GM12878 (cell line): ENCODE data around the gene MEIG1. TPM values are rescaled to one million over a fixed set of nuclear protein-coding genes. Genes with fewer than 3 reads are reported as not detected.

Experiments used
- polyA plus RNA-seq, 11 experiments: library from polyadenylated mRNA; depleted of rRNA in 4 of 11; unstranded in 6 of 11; stranded (reverse) in 5 of 11; fragments of >200 nt; fragmentation: Nextera tagmentation in 4 of 11; fragmentation: Illumina TruSeq in 1 of 11; extraction: Ambion mirVana in 4 of 11; extraction: Trizol in 1 of 11; gene quantifications; 1 replicate in 1 of 11; 2 replicates in 10 of 11; pipeline versions ENCODE4 v1.2.1 to v1.2.3, GENCODE V29; 2011 to 2016; ENCODE audit warnings: inconsistent platforms in 2 of 11, missing spikeins in 2 of 11, low read depth in 1 of 11
- total RNA-seq, 4 experiments: library from RNA; depleted of rRNA in 3 of 4; stranded (reverse); fragments of >200 nt in 3 of 4; fragmentation: Illumina TruSeq in 1 of 4; extraction: Trizol in 1 of 4; gene quantifications; 2 replicates each; pipeline versions ENCODE4 v1.2.1 to v1.2.3, GENCODE V29; 2013 to 2021

Gene MEIG1
- total and polyA plus RNA-seq, 10 of the 15 experiments (the other 5 are each of a cell fraction or from before 2014, with no cell fraction given), result 0.13 to 1.9 (median 0.80) TPM; not detected in 2

Other genes with a start within 250 kb of the MEIG1 start
Only the 7 nearest of the 10 such genes appear.
- 0.98 and 1.9 TPM in 2 replicates for gene CDNF, start 121.4 kb upstream of the MEIG1 start, total RNA-seq (2014; rRNA removed)
- 1.0 and 1.2 TPM in 2 replicates for gene CDNF, start 121.4 kb upstream of the MEIG1 start, total RNA-seq (2014; rRNA removed; fragmentation: Illumina TruSeq; extraction: Trizol)
- 0.43 and 1.0 TPM in 2 replicates for gene CDNF, start 121.4 kb upstream of the MEIG1 start, total RNA-seq (2021)
- 0.81 TPM in 2 replicates for gene CDNF, start 121.4 kb upstream of the MEIG1 start, polyA plus RNA-seq (2011; rRNA removed)
- gene CDNF, start 121.4 kb upstream of the MEIG1 start, polyA plus RNA-seq (2014; fragmentation: Illumina TruSeq; extraction: Trizol), result 0.73 and 2.3 TPM in 2 replicates
- under 1 TPM; 0.08 to 0.29 TPM for gene CDNF, start 121.4 kb upstream of the MEIG1 start, polyA plus RNA-seq (2014; fragmentation: Nextera tagmentation; extraction: Ambion mirVana)
- 1.2 and 2.7 TPM in 2 replicates for gene CDNF, start 121.4 kb upstream of the MEIG1 start, polyA plus RNA-seq (2014; rRNA removed)
- gene CDNF, start 121.4 kb upstream of the MEIG1 start, polyA plus RNA-seq (2016; fragmentation: Nextera tagmentation; extraction: Ambion mirVana), result under 1 TPM; 0.48 to 0.54 TPM
- 28.0 and 30.9 TPM in 2 replicates for gene HSPA14, start 121.1 kb upstream of the MEIG1 start, total RNA-seq (2014; rRNA removed)
- 32.9 and 35.5 TPM in 2 replicates for gene HSPA14, start 121.1 kb upstream of the MEIG1 start, total RNA-seq (2014; rRNA removed; fragmentation: Illumina TruSeq; extraction: Trizol)
- 24.5 and 26.6 TPM in 2 replicates for gene HSPA14, start 121.1 kb upstream of the MEIG1 start, total RNA-seq (2021)
- gene HSPA14, start 121.1 kb upstream of the MEIG1 start, polyA plus RNA-seq (2011; rRNA removed), result 33.1 and 50.3 TPM in 2 replicates
- gene HSPA14, start 121.1 kb upstream of the MEIG1 start, polyA plus RNA-seq (2014; fragmentation: Illumina TruSeq; extraction: Trizol), result 31.3 and 34.6 TPM in 2 replicates
- 10 to 100 TPM; 44.1 to 46.4 TPM for gene HSPA14, start 121.1 kb upstream of the MEIG1 start, polyA plus RNA-seq (2014; fragmentation: Nextera tagmentation; extraction: Ambion mirVana)
- gene HSPA14, start 121.1 kb upstream of the MEIG1 start, polyA plus RNA-seq (2014; rRNA removed), result 27.3 and 32.3 TPM in 2 replicates
- gene HSPA14, start 121.1 kb upstream of the MEIG1 start, polyA plus RNA-seq (2016; fragmentation: Nextera tagmentation; extraction: Ambion mirVana), result 10 to 100 TPM; 53.1 to 56.1 TPM
- 22.8 and 27.9 TPM in 2 replicates for gene MSANTD7, start 121.1 kb upstream of the MEIG1 start, total RNA-seq (2014; rRNA removed)
- gene MSANTD7, start 121.1 kb upstream of the MEIG1 start, total RNA-seq (2014; rRNA removed; fragmentation: Illumina TruSeq; extraction: Trizol), result 19.3 and 19.7 TPM in 2 replicates
- 20.1 and 20.6 TPM in 2 replicates for gene MSANTD7, start 121.1 kb upstream of the MEIG1 start, total RNA-seq (2021)
- gene MSANTD7, start 121.1 kb upstream of the MEIG1 start, polyA plus RNA-seq (2011; rRNA removed), result 13.5 and 15.5 TPM in 2 replicates
- 18.9 and 19.3 TPM in 2 replicates for gene MSANTD7, start 121.1 kb upstream of the MEIG1 start, polyA plus RNA-seq (2014; fragmentation: Illumina TruSeq; extraction: Trizol)
- 1 to 10 TPM; 3.5 to 4.5 TPM for gene MSANTD7, start 121.1 kb upstream of the MEIG1 start, polyA plus RNA-seq (2014; fragmentation: Nextera tagmentation; extraction: Ambion mirVana)
- 13.5 and 14.0 TPM in 2 replicates for gene MSANTD7, start 121.1 kb upstream of the MEIG1 start, polyA plus RNA-seq (2014; rRNA removed)
- gene MSANTD7, start 121.1 kb upstream of the MEIG1 start, polyA plus RNA-seq (2016; fragmentation: Nextera tagmentation; extraction: Ambion mirVana), result 10 to 100 TPM; 17.8 to 19.1 TPM
- gene SUV39H2, start 80.5 kb upstream of the MEIG1 start, total RNA-seq (2014; rRNA removed), result 24.3 and 27.6 TPM in 2 replicates
- 32.3 and 32.6 TPM in 2 replicates for gene SUV39H2, start 80.5 kb upstream of the MEIG1 start, total RNA-seq (2014; rRNA removed; fragmentation: Illumina TruSeq; extraction: Trizol)
- 25.8 and 26.9 TPM in 2 replicates for gene SUV39H2, start 80.5 kb upstream of the MEIG1 start, total RNA-seq (2021)
- gene SUV39H2, start 80.5 kb upstream of the MEIG1 start, polyA plus RNA-seq (2011; rRNA removed), result 26.1 and 43.4 TPM in 2 replicates
- gene SUV39H2, start 80.5 kb upstream of the MEIG1 start, polyA plus RNA-seq (2014; fragmentation: Illumina TruSeq; extraction: Trizol), result 41.1 and 45.0 TPM in 2 replicates
- 10 to 100 TPM; 26.5 to 40.3 TPM for gene SUV39H2, start 80.5 kb upstream of the MEIG1 start, polyA plus RNA-seq (2014; fragmentation: Nextera tagmentation; extraction: Ambion mirVana)
- 17.9 and 27.4 TPM in 2 replicates for gene SUV39H2, start 80.5 kb upstream of the MEIG1 start, polyA plus RNA-seq (2014; rRNA removed)
- 10 to 100 TPM; 33.7 to 36.4 TPM for gene SUV39H2, start 80.5 kb upstream of the MEIG1 start, polyA plus RNA-seq (2016; fragmentation: Nextera tagmentation; extraction: Ambion mirVana)
- 24.6 and 25.8 TPM in 2 replicates for gene DCLRE1C, start 5.3 kb upstream of the MEIG1 start, total RNA-seq (2014; rRNA removed)
- 29.5 and 32.1 TPM in 2 replicates for gene DCLRE1C, start 5.3 kb upstream of the MEIG1 start, total RNA-seq (2014; rRNA removed; fragmentation: Illumina TruSeq; extraction: Trizol)
- 19.8 and 20.6 TPM in 2 replicates for gene DCLRE1C, start 5.3 kb upstream of the MEIG1 start, total RNA-seq (2021)
- gene DCLRE1C, start 5.3 kb upstream of the MEIG1 start, polyA plus RNA-seq (2011; rRNA removed), result 19.3 and 26.3 TPM in 2 replicates
- gene DCLRE1C, start 5.3 kb upstream of the MEIG1 start, polyA plus RNA-seq (2014; fragmentation: Illumina TruSeq; extraction: Trizol), result 28.7 and 29.2 TPM in 2 replicates
- 10 to 100 TPM; 15.7 to 26.2 TPM for gene DCLRE1C, start 5.3 kb upstream of the MEIG1 start, polyA plus RNA-seq (2014; fragmentation: Nextera tagmentation; extraction: Ambion mirVana)
- gene DCLRE1C, start 5.3 kb upstream of the MEIG1 start, polyA plus RNA-seq (2014; rRNA removed), result 18.5 and 20.3 TPM in 2 replicates
- 10 to 100 TPM; 35.7 to 43.4 TPM for gene DCLRE1C, start 5.3 kb upstream of the MEIG1 start, polyA plus RNA-seq (2016; fragmentation: Nextera tagmentation; extraction: Ambion mirVana)
- gene OLAH, start 84.6 kb downstream of the MEIG1 start, total RNA-seq (2014; rRNA removed), result 0.49 and 0.85 TPM in 2 replicates
- gene OLAH, start 84.6 kb downstream of the MEIG1 start, total RNA-seq (2014; rRNA removed; fragmentation: Illumina TruSeq; extraction: Trizol), result 0.74 and 0.98 TPM in 2 replicates
- 0.56 and 0.59 TPM in 2 replicates for gene OLAH, start 84.6 kb downstream of the MEIG1 start, total RNA-seq (2021)
- gene OLAH, start 84.6 kb downstream of the MEIG1 start, polyA plus RNA-seq (2011; rRNA removed), result 1.4 and 2.0 TPM in 2 replicates
- 1.1 and 2.4 TPM in 2 replicates for gene OLAH, start 84.6 kb downstream of the MEIG1 start, polyA plus RNA-seq (2014; fragmentation: Illumina TruSeq; extraction: Trizol)
- gene OLAH, start 84.6 kb downstream of the MEIG1 start, polyA plus RNA-seq (2014; fragmentation: Nextera tagmentation; extraction: Ambion mirVana), result under 1 TPM; 0.10 to 0.44 TPM
- 0.38 and 0.52 TPM in 2 replicates for gene OLAH, start 84.6 kb downstream of the MEIG1 start, polyA plus RNA-seq (2014; rRNA removed)
- gene OLAH, start 84.6 kb downstream of the MEIG1 start, polyA plus RNA-seq (2016; fragmentation: Nextera tagmentation; extraction: Ambion mirVana), result under 1 TPM in 1 of 2 experiments, not detected in 1; 0.19 TPM
- gene ACBD7, start 129.4 kb downstream of the MEIG1 start, total RNA-seq (2014; rRNA removed), result 0.16 and 0.68 TPM in 2 replicates
- gene ACBD7, start 129.4 kb downstream of the MEIG1 start, total RNA-seq (2014; rRNA removed; fragmentation: Illumina TruSeq; extraction: Trizol), result 0.36 and 0.37 TPM in 2 replicates
- 0.27 and 0.74 TPM in 2 replicates for gene ACBD7, start 129.4 kb downstream of the MEIG1 start, total RNA-seq (2021)
- gene ACBD7, start 129.4 kb downstream of the MEIG1 start, polyA plus RNA-seq (2011; rRNA removed), result 0.39 and 0.46 TPM in 2 replicates
- 0.25 and 0.33 TPM in 2 replicates for gene ACBD7, start 129.4 kb downstream of the MEIG1 start, polyA plus RNA-seq (2014; fragmentation: Illumina TruSeq; extraction: Trizol)
- gene ACBD7, start 129.4 kb downstream of the MEIG1 start, polyA plus RNA-seq (2014; fragmentation: Nextera tagmentation; extraction: Ambion mirVana), result under 1 TPM; 0.04 to 0.37 TPM
- 0.28 and 0.35 TPM in 2 replicates for gene ACBD7, start 129.4 kb downstream of the MEIG1 start, polyA plus RNA-seq (2014; rRNA removed)
- gene ACBD7, start 129.4 kb downstream of the MEIG1 start, polyA plus RNA-seq (2016; fragmentation: Nextera tagmentation; extraction: Ambion mirVana), result under 1 TPM; 0.24 to 0.42 TPM